Measurements from ENCODE around the gene SPEN. TPM values are rescaled to one million over a fixed set of nuclear protein-coding genes. Genes with fewer than 3 reads are reported as not detected.

The SPEN gene
- total and polyA plus RNA-seq, 9 of the 15 experiments (the other 6 are each of a cell fraction or from before 2014, with no cell fraction given) = 5.7 to 87.5 (median 27.2) TPM

- TF ChIP-seq ZBTB40 (IDR thresholded peaks at IDR 0.05) (peak; percentile 72; the same call in 1 of the 2 replicates), ZBTB40 (CRISPR knock-in tag; IDR thresholded peaks at IDR 0.05) (no peak), SMARCE1 (IDR thresholded peaks at IDR 0.05) (0 out of 2 replicates have a peak, but pooled peaks have one; percentile 36), ID3 (CRISPR knock-in tag; IDR thresholded peaks at IDR 0.05) (no peak), ID3 (tag; IDR thresholded peaks at IDR 0.05) (0 out of 2 replicates have a peak, but pooled peaks have one; percentile 17), RAD21 (CRISPR knock-in tag; conservative IDR thresholded peaks at IDR 0.05 in 1 of 2, IDR thresholded peaks at IDR 0.05 in 1 of 2) (0 out of 4 replicates have a peak, but pooled peaks of 1 of the 2 experiments have one; percentile 10), VEZF1 (CRISPR knock-in tag; IDR thresholded peaks at IDR 0.05) (peak; percentile 43), MXI1 (IDR thresholded peaks at IDR 0.05; ENCODE audit: low read depth, low read length) (no peak), MYC (IDR thresholded peaks at IDR 0.05; ENCODE audit: low read depth, low read length) (peak; percentile 65), MYC (CRISPR knock-in tag; IDR thresholded peaks at IDR 0.05; ENCODE audit: borderline replicate concordance, low read depth) (peak; percentile 21; the same call in 1 of the 2 replicates), ZNF280B (CRISPR knock-in tag; IDR thresholded peaks at IDR 0.05) (no peak), NCOR1 (IDR thresholded peaks at IDR 0.05) (peak; percentile 18; the same call in 1 of the 2 replicates), ZNF146 (CRISPR knock-in tag; IDR thresholded peaks at IDR 0.05; ENCODE audit: unreplicated experiment) (peak; percentile 98)
Measured at GRCh38 chr1:15799928-15800835, 47.3 kb upstream of the SPEN start (continued).

All from K562 (cell line).